Prostate gland (tissue), 2 donors: Measurements from ENCODE around the gene SMG5. TPM values are rescaled to one million over a fixed set of nuclear protein-coding genes. Genes with fewer than 3 reads are reported as not detected.

Source experiments
- DNase-seq: peaks from one replicate; pipeline ENCODE4 v3.0.0-alpha.2; 2019; ENCODE audit warnings: low spot score
- H3K27ac ChIP-seq, 2 donors: fragments of 200-600 bp; sonication (generic); 2 replicates each; pipeline ENCODE4 v1.5.1; 2017 to 2019
- H3K27me3 ChIP-seq: fragments of 200-600 bp; sonication (generic); replicated peaks from 2 replicates; pipeline ENCODE4 v1.5.1; 2019; ENCODE audit not compliant: insufficient read depth
- H3K36me3 ChIP-seq, 2 donors: fragments of 200-600 bp; sonication (generic); 1 replicate in 1 of 2; 2 replicates in 1 of 2; pipeline versions ENCODE4 v1.5.1 to v1.8.1; 2017 to 2019
- H3K4me1 ChIP-seq: fragments of 200-600 bp; sonication (generic); replicated peaks from 2 replicates; pipeline ENCODE4 v1.5.1; 2019
- H3K4me3 ChIP-seq, 2 donors: fragments of 200-600 bp; sonication (generic); 2 replicates each; pipeline ENCODE4 v1.5.1; 2017 to 2019
- H3K9me3 ChIP-seq: fragments of 200-600 bp; sonication (generic); 2 replicates; pipeline ENCODE4 v1.5.1; 2017
- CTCF ChIP-seq, 4 experiments: fragments of 200-600 bp in 2 of 4; fragments of 450-650 bp in 2 of 4; sonication (generic) in 2 of 4; IDR thresholded peaks; 1 replicate in 3 of 4; 2 replicates in 1 of 4; pipeline ENCODE4 v1.5.1; 2016 to 2019; ENCODE audit warnings: antibody characterized with exemption in 4 of 4, mild to moderate bottlenecking in 2 of 4, moderate library complexity in 2 of 4
- POLR2A ChIP-seq: fragments of 450-650 bp; IDR thresholded peaks from one replicate; pipeline ENCODE4 v1.6.1; 2016; ENCODE audit warnings: antibody characterized with exemption, mild to moderate bottlenecking
- POLR2AphosphoS5 ChIP-seq: sonication (generic); formaldehyde crosslinking; IDR thresholded peaks from one replicate; pipeline ENCODE4 v1.6.1; 2017; ENCODE audit warnings: antibody characterized with exemption
- WGBS: methylation state at CpG from one replicate; pipeline ENCODE4 v1.1.5; 2018; 5-methylcytosine and 5-hydroxymethylcytosine counted together
- intact Hi-C: fragments of 100-400 bp; cut with DNase I; formaldehyde crosslinking; loops from one replicate; pipeline ENCODE4 v1.14.2; 2022
- total RNA-seq, 2 donors: library from RNA; depleted of rRNA; stranded (reverse); fragments of >200 nt; gene quantifications; one replicate each; pipeline ENCODE4 v1.1.0, GENCODE V29; 2016

Gene SMG5
- total RNA-seq, 2 donors from 2014 or later: 49.1 to 113 TPM

GRCh38 chr1:156246781-156247459, 35.7 kb downstream of the SMG5 start:
- WGBS: 43% methylated on average over 14 of the region's 16 CpGs
- no peaks in the 10 kb centered on the region for H3K4me1 ChIP-seq
- no peak overlapping the region for H3K27ac ChIP-seq

GRCh38 chr1:156246241-156246780, 36.3 kb downstream of the SMG5 start:
- no peak for DNase-seq
- Histone ChIP-seq H3K36me3 (peaks cover 9 to 12% of the 10 kb centered on the region in 2 donors), H3K4me1 (no peaks in the 10 kb centered on the region), H3K27ac (no peak overlapping the region), H3K9me3 (no peaks in the 10 kb centered on the region), H3K27me3 (no peaks in the 10 kb centered on the region), H3K4me3 (no peak overlapping the region)
- 76% methylated on average over 10 of the region's 10 CpGs for WGBS
- TF ChIP-seq POLR2AphosphoS5 (no peak), POLR2A (no peak), CTCF (IDR thresholded peaks at IDR 0.05) (no peak)
- intact Hi-C loops: no loop called here

More at GRCh38 chr1:156246781-156247459, 35.7 kb downstream of the SMG5 start:
- no peaks in the 10 kb centered on the region for H3K9me3 ChIP-seq
- TF ChIP-seq POLR2A (no peak), POLR2AphosphoS5 (no peak), CTCF (IDR thresholded peaks at IDR 0.05) (no peak)
- intact Hi-C loops: no loop called here
- H3K27me3 ChIP-seq: no peaks in the 10 kb centered on the region
- H3K36me3 ChIP-seq: peaks cover 13 to 17% of the 10 kb centered on the region in 2 donors
- DNase-seq: no peak
- no peak overlapping the region for H3K4me3 ChIP-seq

GRCh38 chr1:156245451-156246232, 37.0 kb downstream of the SMG5 start:
- H3K27ac ChIP-seq: no peak overlapping the region
- peaks cover 4 to 5% of the 10 kb centered on the region in 2 donors for H3K36me3 ChIP-seq
- intact Hi-C loops: no loop called here
- DNase-seq: no peak
- no peaks in the 10 kb centered on the region for H3K4me1 ChIP-seq
- WGBS: 10% methylated on average over 53 of the region's 69 CpGs
- no peaks in the 10 kb centered on the region for H3K9me3 ChIP-seq
- H3K27me3 ChIP-seq: no peaks in the 10 kb centered on the region
- TF ChIP-seq POLR2AphosphoS5 (no peak), POLR2A (no peak), CTCF (IDR thresholded peaks at IDR 0.05) (no peak)
- H3K4me3 ChIP-seq: peak overlapping the region; percentile 5 to 18

- DNase-seq: no peak
- Histone ChIP-seq H3K36me3 (no peaks in the 10 kb centered on the region), H3K27me3 (no peaks in the 10 kb centered on the region), H3K4me3 (no peak overlapping the region), H3K9me3 (no peaks in the 10 kb centered on the region), H3K4me1 (no peaks in the 10 kb centered on the region), H3K27ac (no peak overlapping the region)
- WGBS: 84% methylated on average over 17 of the region's 17 CpGs
- no peak for TF ChIP-seq POLR2A
- TF ChIP-seq CTCF (IDR thresholded peaks at IDR 0.05): no peak
- TF ChIP-seq POLR2AphosphoS5: no peak
- intact Hi-C loops: no loop called here
These were observed 37.9 kb downstream of the SMG5 start for GRCh38 chr1:156244712-156245111.
